Mesendoderm (in vitro differentiated cells): ENCODE results near the gene CLDN10.

ENCODE experiments used
- DNase-seq: peaks from one replicate; pipeline ENCODE4 v3.0.0; 2013
- H2AK5ac ChIP-seq: 2 replicates; pipeline ENCODE4 v1.6.1; 2013; ENCODE audit warnings: low read length, inconsistent platforms
- H2BK120ac ChIP-seq: 2 replicates; pipeline ENCODE4 v1.6.1; 2013; ENCODE audit warnings: low read depth, mild to moderate bottlenecking, low read length, moderate library complexity, mixed read lengths
- H2BK15ac ChIP-seq: replicated peaks from 2 replicates; pipeline ENCODE4 v1.6.1; 2013; ENCODE audit warnings: low read depth, mild to moderate bottlenecking, moderate library complexity
- H2BK5ac ChIP-seq: 2 replicates; pipeline ENCODE4 v1.6.1; 2013; ENCODE audit warnings: low read length, inconsistent platforms
- H3K18ac ChIP-seq: 2 replicates; pipeline ENCODE4 v1.6.1; 2013; ENCODE audit warnings: mild to moderate bottlenecking, low read length, mixed read lengths
- H3K23ac ChIP-seq: one replicate; pipeline ENCODE4 v1.6.1; 2013; ENCODE audit warnings: low read length
- H3K27ac ChIP-seq: 2 replicates; pipeline ENCODE4 v1.5.1; 2013; ENCODE audit warnings: low read depth, mild to moderate bottlenecking, inconsistent platforms, low read length, moderate library complexity
- H3K27me3 ChIP-seq: 2 replicates; pipeline ENCODE4 v1.6.1; 2013; ENCODE audit warnings: low read length, control low read depth, mild to moderate bottlenecking, inconsistent platforms; ENCODE audit not compliant: insufficient read depth, poor library complexity
- H3K36me3 ChIP-seq: 2 replicates; pipeline ENCODE4 v1.6.1; 2013; ENCODE audit warnings: low read length, inconsistent platforms; ENCODE audit not compliant: control insufficient read depth, insufficient read depth
- H3K4ac ChIP-seq: one replicate; pipeline ENCODE4 v1.6.1; 2013; ENCODE audit warnings: low read depth, mild to moderate bottlenecking, low read length, moderate library complexity
- H3K4me1 ChIP-seq: 2 replicates; pipeline ENCODE4 v1.6.1; 2013; ENCODE audit warnings: low read depth, low read length, inconsistent platforms; ENCODE audit not compliant: control insufficient read depth
- H3K4me2 ChIP-seq: 2 replicates; pipeline ENCODE4 v1.6.1; 2013; ENCODE audit warnings: low read length
- H3K4me3 ChIP-seq: 2 replicates; pipeline ENCODE4 v1.5.1; 2013; ENCODE audit warnings: mild to moderate bottlenecking, low read length
- H3K56ac ChIP-seq: one replicate; pipeline ENCODE4 v1.6.1; 2013; ENCODE audit warnings: low read length
- H3K79me1 ChIP-seq: 2 replicates; pipeline ENCODE4 v1.6.1; 2013; ENCODE audit warnings: low read length, inconsistent platforms
- H3K79me2 ChIP-seq: 2 replicates; pipeline ENCODE4 v1.6.1; 2013; ENCODE audit warnings: mild to moderate bottlenecking, low read length; ENCODE audit not compliant: control insufficient read depth, insufficient read depth
- H3K9ac ChIP-seq: 2 replicates; pipeline ENCODE4 v1.6.1; 2013; ENCODE audit warnings: low read length, inconsistent platforms
- H4K5ac ChIP-seq: one replicate; pipeline ENCODE4 v1.6.1; 2013; ENCODE audit warnings: low read length
- H4K8ac ChIP-seq: one replicate; pipeline ENCODE4 v1.6.1; 2013; ENCODE audit warnings: low read depth, mild to moderate bottlenecking, control low read depth, low read length, moderate library complexity
- WGBS: extraction: QIAGEN DNeasy Blood & Tissue Kit; methylation state at CpG from one replicate; pipeline ENCODE4 v1.1.7; 2013; ENCODE audit warnings: low lambda C conversion rate, missing lambda C conversion rate; ENCODE audit not compliant: insufficient coverage; ENCODE audit errors: extremely low coverage; 5-methylcytosine and 5-hydroxymethylcytosine counted together

CLDN10 gene

GRCh38 chr13:95553581-95554385 lies 1.3 kb downstream of the CLDN10 start:
- H2BK15ac ChIP-seq: no peak overlapping the region
- H3K4me3 ChIP-seq: peak overlapping the region; percentile 75
- peaks cover 2% of the 10 kb centered on the region for H3K79me2 ChIP-seq
- no CpG with 5 or more reads among the region's 29 CpGs for WGBS
- no peak overlapping the region for H2AK5ac ChIP-seq
- H4K8ac ChIP-seq: no peak overlapping the region
- no peak overlapping the region for H2BK5ac ChIP-seq
- peak overlapping the region; percentile 73 for H3K4me2 ChIP-seq
- no peak overlapping the region for H4K5ac ChIP-seq
- peak; percentile 61 for DNase-seq
- peak overlapping the region; percentile 70 for H3K9ac ChIP-seq
- H3K79me1 ChIP-seq: no peaks in the 10 kb centered on the region
- no peak overlapping the region for H3K23ac ChIP-seq
- H3K4me1 ChIP-seq: peaks cover 3% of the 10 kb centered on the region
- H3K56ac ChIP-seq: peak overlapping the region; percentile 90
- H2BK120ac ChIP-seq: no peak overlapping the region
- no peaks in the 10 kb centered on the region for H3K27me3 ChIP-seq
- no peak overlapping the region for H3K4ac ChIP-seq
- H3K36me3 ChIP-seq: no peaks in the 10 kb centered on the region
- peak overlapping the region; percentile 13 for H3K18ac ChIP-seq
- no peak overlapping the region for H3K27ac ChIP-seq

- no peak overlapping the region for H2BK5ac ChIP-seq
- no peak overlapping the region for H4K8ac ChIP-seq
- peaks cover under 1% of the 10 kb centered on the region for H3K4me1 ChIP-seq
- H3K27ac ChIP-seq: no peak overlapping the region
- H3K36me3 ChIP-seq: no peaks in the 10 kb centered on the region
- H3K27me3 ChIP-seq: no peaks in the 10 kb centered on the region
- DNase-seq: no peak
- H2BK15ac ChIP-seq: no peak overlapping the region
- H3K4ac ChIP-seq: no peak overlapping the region
- H2AK5ac ChIP-seq: no peak overlapping the region
- no peak overlapping the region for H3K23ac ChIP-seq
- H3K79me2 ChIP-seq: peaks cover 2% of the 10 kb centered on the region
- H3K4me3 ChIP-seq: no peak overlapping the region
- no peak overlapping the region for H3K56ac ChIP-seq
- H3K9ac ChIP-seq: no peak overlapping the region
- no peaks in the 10 kb centered on the region for H3K79me1 ChIP-seq
- H2BK120ac ChIP-seq: no peak overlapping the region
- no peak overlapping the region for H4K5ac ChIP-seq
- no peak overlapping the region for H3K18ac ChIP-seq
- H3K4me2 ChIP-seq: no peak overlapping the region
These were observed 4.5 kb downstream of the CLDN10 start for GRCh38 chr13:95557013-95557412.

GRCh38 chr13:95559100-95559499 lies 6.6 kb downstream of the CLDN10 start:
- no peaks in the 10 kb centered on the region for H3K79me1 ChIP-seq
- no peak overlapping the region for H2BK120ac ChIP-seq
- no peak overlapping the region for H3K18ac ChIP-seq
- H3K4me3 ChIP-seq: no peak overlapping the region
- H3K36me3 ChIP-seq: no peaks in the 10 kb centered on the region
- no peaks in the 10 kb centered on the region for H3K27me3 ChIP-seq
- H2AK5ac ChIP-seq: no peak overlapping the region
- H3K4ac ChIP-seq: no peak overlapping the region
- H3K4me1 ChIP-seq: no peaks in the 10 kb centered on the region
- peaks cover 2% of the 10 kb centered on the region for H3K79me2 ChIP-seq
- no peak overlapping the region for H3K27ac ChIP-seq
- no peak overlapping the region for H3K56ac ChIP-seq
- DNase-seq: no peak
- no peak overlapping the region for H4K8ac ChIP-seq
- no peak overlapping the region for H3K23ac ChIP-seq
- no peak overlapping the region for H3K4me2 ChIP-seq
- H2BK5ac ChIP-seq: no peak overlapping the region
- no peak overlapping the region for H3K9ac ChIP-seq
- H4K5ac ChIP-seq: no peak overlapping the region
- no peak overlapping the region for H2BK15ac ChIP-seq
- no CpG with 5 or more reads among the region's 6 CpGs for WGBS

- no peaks in the 10 kb centered on the region for H3K27me3 ChIP-seq
- H3K56ac ChIP-seq: no peak overlapping the region
- H2BK5ac ChIP-seq: no peak overlapping the region
- H3K27ac ChIP-seq: no peak overlapping the region
- H4K8ac ChIP-seq: no peak overlapping the region
- no peak overlapping the region for H2BK120ac ChIP-seq
- no peak for DNase-seq
- no peak overlapping the region for H3K4ac ChIP-seq
- no CpG with 5 or more reads among the region's 6 CpGs for WGBS
- no peak overlapping the region for H4K5ac ChIP-seq
- no peak overlapping the region for H2AK5ac ChIP-seq
- no peaks in the 10 kb centered on the region for H3K36me3 ChIP-seq
- no peak overlapping the region for H2BK15ac ChIP-seq
- no peak overlapping the region for H3K18ac ChIP-seq
- peaks cover 2% of the 10 kb centered on the region for H3K79me2 ChIP-seq
- no peaks in the 10 kb centered on the region for H3K4me1 ChIP-seq
- no peaks in the 10 kb centered on the region for H3K79me1 ChIP-seq
- H3K23ac ChIP-seq: no peak overlapping the region
- no peak overlapping the region for H3K4me3 ChIP-seq
- no peak overlapping the region for H3K9ac ChIP-seq
- no peak overlapping the region for H3K4me2 ChIP-seq
These were observed 7.9 kb downstream of the CLDN10 start for GRCh38 chr13:95560387-95560786.

- H3K79me1 ChIP-seq: no peaks in the 10 kb centered on the region
- no peak overlapping the region for H3K9ac ChIP-seq
- H3K18ac ChIP-seq: no peak overlapping the region
- H3K79me2 ChIP-seq: no peaks in the 10 kb centered on the region
- WGBS: no CpG with 5 or more reads among the region's 3 CpGs
- no peak overlapping the region for H2BK15ac ChIP-seq
- H3K4ac ChIP-seq: no peak overlapping the region
- no peak overlapping the region for H4K8ac ChIP-seq
- peak; percentile 18 for DNase-seq
- no peak overlapping the region for H3K27ac ChIP-seq
- H4K5ac ChIP-seq: no peak overlapping the region
- no peak overlapping the region for H3K4me2 ChIP-seq
- H3K4me3 ChIP-seq: no peak overlapping the region
- H3K4me1 ChIP-seq: no peaks in the 10 kb centered on the region
- H3K27me3 ChIP-seq: no peaks in the 10 kb centered on the region
- H3K36me3 ChIP-seq: no peaks in the 10 kb centered on the region
- H2AK5ac ChIP-seq: no peak overlapping the region
- no peak overlapping the region for H3K56ac ChIP-seq
- H2BK5ac ChIP-seq: no peak overlapping the region
- H2BK120ac ChIP-seq: no peak overlapping the region
- H3K23ac ChIP-seq: no peak overlapping the region
These were observed 11.6 kb downstream of the CLDN10 start for GRCh38 chr13:95564091-95564490.
